H1 (cell line): ENCODE data around the gene P2RX7. TPM values are rescaled to one million over a fixed set of nuclear protein-coding genes. Genes with fewer than 3 reads are reported as not detected.

Source experiments
- CTCF ChIA-PET: fragments of 300-600 bp; sonication (Branson Sonifier 250); formaldehyde crosslinking; loops from one replicate; lab custom pipeline; 2021; ENCODE audit not compliant: partially characterized antibody; lab: Charles Lee
- POLR2A ChIA-PET: fragments of 300-600 bp; sonication (Branson Sonifier 250); formaldehyde crosslinking; loops from one replicate; lab custom pipeline; 2021; ENCODE audit warnings: inconsistent platforms; ENCODE audit not compliant: partially characterized antibody; lab: Charles Lee
- DNase-seq, 2 experiments: peaks; one replicate each; pipeline versions ENCODE4 v3.0.0 to v3.0.0-alpha.2; 2010 to 2022; ENCODE audit warnings: low spot score in 2 of 2, low read depth in 1 of 2, mixed read lengths in 1 of 2
- FAIRE-seq: peaks from 2 replicates; lab custom pipeline; 2011; peaks lifted over from hg19 to GRCh38; lab: Jason Lieb, UNC
- H2AFZ ChIP-seq: 2 replicates; pipeline ENCODE4 v1.8.1; 2012; ENCODE audit warnings: low read length, inconsistent platforms
- H2AK5ac ChIP-seq: 2 replicates; pipeline ENCODE4 v1.6.1; 2013; ENCODE audit warnings: low read depth, low read length
- H2BK120ac ChIP-seq: replicated peaks from 2 replicates; pipeline ENCODE3; 2013; ENCODE audit warnings: low read depth, low read length, inconsistent platforms
- H2BK12ac ChIP-seq: 2 replicates; pipeline ENCODE4 v1.6.1; 2013; ENCODE audit warnings: low read depth, low read length
- H2BK15ac ChIP-seq: 2 replicates; pipeline ENCODE4 v1.6.1; 2013; ENCODE audit warnings: low read length
- H2BK20ac ChIP-seq: 2 replicates; pipeline ENCODE4 v1.6.1; 2013; ENCODE audit warnings: low read length
- H2BK5ac ChIP-seq: 2 replicates; pipeline ENCODE4 v1.6.1; 2013; ENCODE audit warnings: low read depth, low read length
- H3K14ac ChIP-seq: 2 replicates; pipeline ENCODE4 v1.6.1; 2013; ENCODE audit warnings: inconsistent platforms; ENCODE audit not compliant: insufficient read length
- H3K18ac ChIP-seq: 2 replicates; pipeline ENCODE4 v1.6.1; 2013; ENCODE audit warnings: low read length; ENCODE audit errors: extremely low read depth
- H3K23ac ChIP-seq: 2 replicates; pipeline ENCODE4 v1.6.1; 2013; ENCODE audit warnings: inconsistent platforms; ENCODE audit not compliant: insufficient read length
- H3K23me2 ChIP-seq: 2 replicates; pipeline ENCODE4 v1.6.1; 2013; ENCODE audit warnings: low read depth, low read length
- H3K27ac ChIP-seq: 2 replicates; pipeline ENCODE4 v1.6.1; 2011; ENCODE audit warnings: low read depth, low read length, inconsistent platforms
- H3K27me3 ChIP-seq, 4 experiments: replicated peaks in 1 of 4; 1 replicate in 1 of 4; 2 replicates in 3 of 4; pipeline versions ENCODE4 v1.6.1 to v1.8.1; 2011 to 2013; ENCODE audit warnings: low read length in 3 of 4, mild to moderate bottlenecking in 3 of 4, inconsistent platforms in 2 of 4, mixed read lengths in 2 of 4, moderate library complexity in 1 of 4; ENCODE audit not compliant: control insufficient read depth in 3 of 4, insufficient read depth in 3 of 4; ENCODE audit errors: extremely low read depth in 1 of 4
- H3K36me3 ChIP-seq, 4 experiments: 2 replicates each; pipeline versions ENCODE4 v1.6.1 to v1.8.1; 2011 to 2013; ENCODE audit warnings: mild to moderate bottlenecking in 4 of 4, low read length in 3 of 4, moderate library complexity in 2 of 4, control low read depth in 1 of 4, inconsistent platforms in 1 of 4; ENCODE audit not compliant: insufficient read depth in 4 of 4, control insufficient read depth in 2 of 4
- H3K4ac ChIP-seq: replicated peaks from 2 replicates; pipeline ENCODE3; 2013; ENCODE audit warnings: low read length, low read depth, mixed read lengths, inconsistent platforms; ENCODE audit not compliant: insufficient read length
- H3K4me1 ChIP-seq, 4 experiments: replicated peaks in 1 of 4; 1 replicate in 1 of 4; 2 replicates in 3 of 4; pipeline versions ENCODE4 v1.6.1 to v1.8.1; 2011 to 2013; ENCODE audit warnings: low read length in 3 of 4, inconsistent platforms in 2 of 4, mixed read lengths in 1 of 4; ENCODE audit not compliant: insufficient read depth in 4 of 4, control insufficient read depth in 3 of 4
- H3K4me2 ChIP-seq, 2 experiments: 2 replicates each; pipeline versions ENCODE4 v1.6.1 to v1.8.1; 2011 to 2013; ENCODE audit warnings: low read depth in 2 of 2, low read length in 2 of 2, control low read depth in 1 of 2, inconsistent platforms in 1 of 2, mild to moderate bottlenecking in 1 of 2; ENCODE audit not compliant: insufficient read depth in 1 of 2
- H3K4me3 ChIP-seq, 4 experiments: fragments of 200-600, 300-600 bp in 1 of 4; sonication (generic), shearing (Covaris generic), sonication (Bioruptor Twin) in 1 of 4; 2 replicates each; pipeline versions ENCODE4 v1.5.1 to v1.8.1; 2011 to 2016; ENCODE audit warnings: low read length in 4 of 4, low read depth in 3 of 4, control low read depth in 2 of 4, inconsistent platforms in 2 of 4, mild to moderate bottlenecking in 2 of 4, mixed read lengths in 1 of 4, moderate library complexity in 1 of 4; ENCODE audit not compliant: insufficient read depth in 2 of 4; ENCODE audit errors: extremely low read depth in 1 of 4
- H3K56ac ChIP-seq: replicated peaks from 2 replicates; pipeline ENCODE3; 2013; ENCODE audit warnings: low read depth, mild to moderate bottlenecking, mixed read lengths, low read length, inconsistent platforms; ENCODE audit not compliant: insufficient read length
- H3K79me1 ChIP-seq: 2 replicates; pipeline ENCODE4 v1.6.1; 2013; ENCODE audit warnings: low read depth, low read length, control low read depth
- H3K79me2 ChIP-seq, 2 experiments: 2 replicates each; pipeline versions ENCODE4 v1.6.1 to v1.8.1; 2012 to 2013; ENCODE audit warnings: low read length in 2 of 2, mild to moderate bottlenecking in 2 of 2, inconsistent platforms in 1 of 2; ENCODE audit not compliant: insufficient read depth in 2 of 2, control insufficient read depth in 1 of 2
- H3K9ac ChIP-seq, 4 experiments: replicated peaks in 1 of 4; 1 replicate in 1 of 4; 2 replicates in 3 of 4; pipeline versions ENCODE4 v1.6.1 to v1.8.1; 2011 to 2013; ENCODE audit warnings: low read depth in 3 of 4, low read length in 3 of 4, control low read depth in 2 of 4, mild to moderate bottlenecking in 2 of 4, moderate library complexity in 2 of 4, inconsistent platforms in 1 of 4; ENCODE audit errors: extremely low read depth in 1 of 4
- H3K9me3 ChIP-seq, 2 experiments: 2 replicates each; pipeline versions ENCODE4 v1.6.1 to v1.8.1; 2012 to 2013; ENCODE audit warnings: mild to moderate bottlenecking in 2 of 2, moderate library complexity in 2 of 2, control low read depth in 1 of 2, inconsistent platforms in 1 of 2, low read depth in 1 of 2, low read length in 1 of 2, mixed read lengths in 1 of 2; ENCODE audit not compliant: insufficient read depth in 2 of 2
- H4K20me1 ChIP-seq, 2 experiments: replicated peaks in 1 of 2; 2 replicates each; pipeline versions ENCODE3 to v1.8.1; 2011 to 2013; ENCODE audit warnings: inconsistent platforms in 2 of 2, low read length in 2 of 2, mild to moderate bottlenecking in 1 of 2; ENCODE audit not compliant: insufficient read depth in 2 of 2, control insufficient read depth in 1 of 2
- H4K5ac ChIP-seq: 2 replicates; pipeline ENCODE4 v1.6.1; 2013; ENCODE audit warnings: low read length, low read depth, mixed read lengths, inconsistent platforms; ENCODE audit not compliant: insufficient read length
- H4K8ac ChIP-seq: 2 replicates; pipeline ENCODE4 v1.8.0; 2013; ENCODE audit warnings: mild to moderate bottlenecking, moderate library complexity, low read length, inconsistent platforms; ENCODE audit not compliant: insufficient read depth; ENCODE audit errors: extremely low read depth
- H4K91ac ChIP-seq: replicated peaks from 2 replicates; pipeline ENCODE3; 2013; ENCODE audit warnings: low read length, mixed read lengths, inconsistent platforms; ENCODE audit not compliant: insufficient read length
- EP300 ChIP-seq, 2 experiments: IDR thresholded peaks; 1 replicate in 1 of 2; 2 replicates in 1 of 2; pipeline ENCODE4 v1.6.1; 2011 to 2012; ENCODE audit warnings: low read depth in 2 of 2, low read length in 2 of 2, mild to moderate bottlenecking in 2 of 2, borderline replicate concordance in 1 of 2, inconsistent platforms in 1 of 2, moderate library complexity in 1 of 2
- WGBS, 2 experiments: shearing (Covaris generic) in 1 of 2; methylation state at CpG; one replicate each; pipeline versions ENCODE4 v1.1.6 to v1.1.7; 2013 to 2015; ENCODE audit warnings: low lambda C conversion rate in 2 of 2, mixed read lengths in 2 of 2, inconsistent platforms in 1 of 2, low coverage in 1 of 2, missing lambda C conversion rate in 1 of 2; ENCODE audit not compliant: insufficient replicate concordance in 2 of 2, insufficient coverage in 1 of 2, insufficient read length in 1 of 2; ENCODE audit errors: extremely low coverage in 1 of 2, missing lambda C conversion rate in 1 of 2; 5-methylcytosine and 5-hydroxymethylcytosine counted together
- polyA plus RNA-seq, 7 experiments: library from polyadenylated mRNA; depleted of rRNA in 3 of 7; stranded (reverse) in 5 of 7; unstranded in 2 of 7; fragments of >200 nt in 5 of 7; fragments of 200-250 nt in 2 of 7; gene quantifications; 1 replicate in 5 of 7; 2 replicates in 1 of 7; 4 replicates in 1 of 7; pipeline versions ENCODE4 v1.2.1 to v1.2.3, GENCODE V29; 2011 to 2013; ENCODE audit warnings: missing spikeins in 2 of 7, mixed read lengths in 2 of 7
- total RNA-seq: library from RNA; stranded (reverse); fragmentation: NEBNext Ultra II Directional; extraction: Animal tissue kit (Norgen Biotek cat#: 25700); gene quantifications from 2 replicates; pipeline ENCODE4 v1.2.1, GENCODE V29; 2021

P2RX7 gene
- total and polyA plus RNA-seq, 2 of the 8 experiments (the other 6 are each of a cell fraction or from before 2014, with no cell fraction given) = 0.38 to 0.56 TPM

- DNase-seq (no peak), FAIRE-seq (no peak)
- Histone ChIP-seq H3K4ac (no peak overlapping the region), H3K23me2 (no peaks in the 10 kb centered on the region), H4K8ac (no peak overlapping the region), H3K14ac (no peak overlapping the region), H2AK5ac (no peak overlapping the region), H2BK20ac (no peak overlapping the region), H2AFZ (no peak overlapping the region), H3K79me2 (no peaks in the 10 kb centered on the region), H3K9ac (no peak overlapping the region), H4K5ac (no peak overlapping the region), H3K4me1 (peaks cover 0 to 9% (median 1%) of the 10 kb centered on the region in 4 experiments; a peak in 3 of 7 replicates), H3K36me3 (no peaks in the 10 kb centered on the region; a peak in 1 of 8 replicates), H2BK5ac (peak overlapping the region; percentile 72; the same call in 1 of the 2 replicates), H3K4me3 (no peak overlapping the region), H2BK120ac (peak overlapping the region; percentile 59), H3K9me3 (no peaks in the 10 kb centered on the region), H3K79me1 (no peaks in the 10 kb centered on the region), H4K20me1 (no peaks in the 10 kb centered on the region), H3K27me3 (no peaks in the 10 kb centered on the region), H4K91ac (peak overlapping the region; percentile 30), H3K56ac (no peak overlapping the region), H2BK15ac (no peak overlapping the region), H3K27ac (no peak overlapping the region), H3K4me2 (no peak overlapping the region), H3K18ac (no peak overlapping the region), H3K23ac (no peak overlapping the region), H2BK12ac (no peak overlapping the region)
- WGBS, 2 experiments = 95% methylated on average over 11 of the region's 11 CpGs; no CpG with 5 or more reads in 1 of the 2 experiments
- ChIA-PET CTCF (interaction anchor here (0.8 to 2.0 kb wide), 3 partner anchors 9 to 29 kb away, joined by 3 to 9 read pairs (median 5); no protein-coding TSS in a partner anchor), POLR2A (interaction anchor here (1.6 kb wide), 1 partner anchor 10 kb away, joined by 6 read pairs; no protein-coding TSS in a partner anchor)
- no peak for TF ChIP-seq EP300 (IDR thresholded peaks at IDR 0.05; ENCODE audit: borderline replicate concordance in 1 of 2, low read depth in 2 of 2, low read length in 2 of 2)
These were observed 100.9 kb downstream of the P2RX7 start for GRCh38 chr12:121233628-121234020.
